Measurements from ENCODE around the gene WNK2.
A peak's percentile ranks its signal among the peaks of the same experiment; 100 is the strongest.

The WNK2 gene

DNA sequence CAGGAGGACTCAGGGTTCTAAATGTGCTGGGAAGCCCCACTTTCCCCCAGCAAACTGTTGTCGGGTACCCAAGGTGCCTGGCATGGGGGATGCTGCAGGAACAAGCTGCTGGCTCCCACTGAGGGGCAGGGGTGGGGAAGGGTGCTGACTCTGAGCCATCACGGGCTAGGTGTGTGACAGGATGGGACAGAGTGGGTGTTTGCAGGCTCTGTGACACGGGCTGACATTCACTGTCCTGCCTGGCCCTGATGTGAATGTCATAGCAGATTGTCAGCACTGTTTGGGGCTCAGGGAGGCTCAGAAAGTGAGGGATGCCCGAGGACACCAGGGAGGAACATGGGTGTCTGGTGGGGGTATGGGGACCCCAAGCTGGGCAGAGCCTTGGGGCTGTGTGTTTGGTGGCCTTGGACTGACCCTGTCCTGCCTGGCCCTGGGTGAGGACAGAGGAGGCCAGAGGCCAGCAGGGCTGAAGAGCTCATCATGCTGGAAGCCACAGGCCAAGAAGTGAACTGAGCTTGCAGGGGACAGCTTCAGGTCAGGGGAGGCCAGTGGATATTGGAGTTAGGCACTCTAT is 20.6 kb downstream of the WNK2 start:
- no peak overlapping the region for H3K4me3 ChIP-seq (ENCODE audit: low read depth, low read length)
- CTCF ChIA-PET, result interaction anchor here (0.6 kb wide), 1 partner anchor 28 kb away, joined by 3 read pairs; no protein-coding TSS in a partner anchor
- POLR2A ChIA-PET, result interaction anchor here (0.8 kb wide), 1 partner anchor 9 kb away, joined by 3 read pairs; no protein-coding TSS in a partner anchor
- no peaks in the 10 kb centered on the region for H3K9me3 ChIP-seq (ENCODE audit: control insufficient read depth, insufficient read depth, low read depth, low read length)
- no peaks in the 10 kb centered on the region for H3K36me3 ChIP-seq (ENCODE audit: control insufficient read depth in 2 of 2, insufficient read depth in 1 of 2, low read length in 2 of 2)
- H3K4me1 ChIP-seq (ENCODE audit: control insufficient read depth, insufficient read depth, low read length), result peaks cover 9% of the 10 kb centered on the region
- TF ChIP-seq ZNF777 (tag by site-specific recombination; IDR thresholded peaks at IDR 0.05; ENCODE audit: borderline replicate concordance) (no peak), IKZF3 (tag by site-specific recombination; IDR thresholded peaks at IDR 0.05) (no peak), ZNF585B (tag by site-specific recombination; IDR thresholded peaks at IDR 0.05) (no peak), ZNF10 (tag by site-specific recombination; IDR thresholded peaks at IDR 0.05) (no peak), ZNF311 (tag by site-specific recombination; IDR thresholded peaks at IDR 0.05; ENCODE audit: borderline replicate concordance) (no peak), ZNF624 (tag by site-specific recombination; IDR thresholded peaks at IDR 0.05) (no peak), ZNF23 (tag by site-specific recombination; IDR thresholded peaks at IDR 0.05; ENCODE audit: borderline replicate concordance) (no peak), ZNF155 (tag by site-specific recombination; IDR thresholded peaks at IDR 0.05) (no peak), ZNF274 (IDR thresholded peaks at IDR 0.05; ENCODE audit: low read length) (no peak), ZNF274 (tag by site-specific recombination; IDR thresholded peaks at IDR 0.05; ENCODE audit: borderline replicate concordance) (no peak), ZFP69B (tag by site-specific recombination; IDR thresholded peaks at IDR 0.05) (no peak), ZNF211 (tag by site-specific recombination; IDR thresholded peaks at IDR 0.05; ENCODE audit: low read depth) (no peak), GFI1B (tag by site-specific recombination; IDR thresholded peaks at IDR 0.05) (no peak), KLF10 (tag by site-specific recombination; IDR thresholded peaks at IDR 0.05) (no peak)
- TF ChIP-seq, protein P1, sequence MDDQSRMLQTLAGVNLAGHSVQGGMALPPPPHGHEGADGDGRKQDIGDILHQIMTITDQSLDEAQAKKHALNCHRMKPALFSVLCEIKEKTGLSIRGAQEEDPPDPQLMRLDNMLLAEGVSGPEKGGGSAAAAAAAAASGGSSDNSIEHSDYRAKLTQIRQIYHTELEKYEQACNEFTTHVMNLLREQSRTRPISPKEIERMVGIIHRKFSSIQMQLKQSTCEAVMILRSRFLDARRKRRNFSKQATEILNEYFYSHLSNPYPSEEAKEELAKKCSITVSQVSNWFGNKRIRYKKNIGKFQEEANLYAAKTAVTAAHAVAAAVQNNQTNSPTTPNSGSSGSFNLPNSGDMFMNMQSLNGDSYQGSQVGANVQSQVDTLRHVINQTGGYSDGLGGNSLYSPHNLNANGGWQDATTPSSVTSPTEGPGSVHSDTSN (CRISPR knock-in tag; IDR thresholded peaks at IDR 0.05), result no peak
- TF ChIP-seq, protein P2, sequence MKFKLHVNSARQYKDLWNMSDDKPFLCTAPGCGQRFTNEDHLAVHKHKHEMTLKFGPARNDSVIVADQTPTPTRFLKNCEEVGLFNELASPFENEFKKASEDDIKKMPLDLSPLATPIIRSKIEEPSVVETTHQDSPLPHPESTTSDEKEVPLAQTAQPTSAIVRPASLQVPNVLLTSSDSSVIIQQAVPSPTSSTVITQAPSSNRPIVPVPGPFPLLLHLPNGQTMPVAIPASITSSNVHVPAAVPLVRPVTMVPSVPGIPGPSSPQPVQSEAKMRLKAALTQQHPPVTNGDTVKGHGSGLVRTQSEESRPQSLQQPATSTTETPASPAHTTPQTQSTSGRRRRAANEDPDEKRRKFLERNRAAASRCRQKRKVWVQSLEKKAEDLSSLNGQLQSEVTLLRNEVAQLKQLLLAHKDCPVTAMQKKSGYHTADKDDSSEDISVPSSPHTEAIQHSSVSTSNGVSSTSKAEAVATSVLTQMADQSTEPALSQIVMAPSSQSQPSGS (tag by site-specific recombination; IDR thresholded peaks at IDR 0.05; ENCODE audit: low read depth), result no peak
- TF ChIP-seq, protein P3, sequence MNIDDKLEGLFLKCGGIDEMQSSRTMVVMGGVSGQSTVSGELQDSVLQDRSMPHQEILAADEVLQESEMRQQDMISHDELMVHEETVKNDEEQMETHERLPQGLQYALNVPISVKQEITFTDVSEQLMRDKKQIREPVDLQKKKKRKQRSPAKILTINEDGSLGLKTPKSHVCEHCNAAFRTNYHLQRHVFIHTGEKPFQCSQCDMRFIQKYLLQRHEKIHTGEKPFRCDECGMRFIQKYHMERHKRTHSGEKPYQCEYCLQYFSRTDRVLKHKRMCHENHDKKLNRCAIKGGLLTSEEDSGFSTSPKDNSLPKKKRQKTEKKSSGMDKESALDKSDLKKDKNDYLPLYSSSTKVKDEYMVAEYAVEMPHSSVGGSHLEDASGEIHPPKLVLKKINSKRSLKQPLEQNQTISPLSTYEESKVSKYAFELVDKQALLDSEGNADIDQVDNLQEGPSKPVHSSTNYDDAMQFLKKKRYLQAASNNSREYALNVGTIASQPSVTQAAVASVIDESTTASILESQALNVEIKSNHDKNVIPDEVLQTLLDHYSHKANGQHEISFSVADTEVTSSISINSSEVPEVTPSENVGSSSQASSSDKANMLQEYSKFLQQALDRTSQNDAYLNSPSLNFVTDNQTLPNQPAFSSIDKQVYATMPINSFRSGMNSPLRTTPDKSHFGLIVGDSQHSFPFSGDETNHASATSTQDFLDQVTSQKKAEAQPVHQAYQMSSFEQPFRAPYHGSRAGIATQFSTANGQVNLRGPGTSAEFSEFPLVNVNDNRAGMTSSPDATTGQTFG (tag by site-specific recombination; IDR thresholded peaks at IDR 0.05; ENCODE audit: borderline replicate concordance), result no peak
- no peak overlapping the region for H3K27ac ChIP-seq (ENCODE audit: extremely low read depth, low read depth, low read length)

DNA sequence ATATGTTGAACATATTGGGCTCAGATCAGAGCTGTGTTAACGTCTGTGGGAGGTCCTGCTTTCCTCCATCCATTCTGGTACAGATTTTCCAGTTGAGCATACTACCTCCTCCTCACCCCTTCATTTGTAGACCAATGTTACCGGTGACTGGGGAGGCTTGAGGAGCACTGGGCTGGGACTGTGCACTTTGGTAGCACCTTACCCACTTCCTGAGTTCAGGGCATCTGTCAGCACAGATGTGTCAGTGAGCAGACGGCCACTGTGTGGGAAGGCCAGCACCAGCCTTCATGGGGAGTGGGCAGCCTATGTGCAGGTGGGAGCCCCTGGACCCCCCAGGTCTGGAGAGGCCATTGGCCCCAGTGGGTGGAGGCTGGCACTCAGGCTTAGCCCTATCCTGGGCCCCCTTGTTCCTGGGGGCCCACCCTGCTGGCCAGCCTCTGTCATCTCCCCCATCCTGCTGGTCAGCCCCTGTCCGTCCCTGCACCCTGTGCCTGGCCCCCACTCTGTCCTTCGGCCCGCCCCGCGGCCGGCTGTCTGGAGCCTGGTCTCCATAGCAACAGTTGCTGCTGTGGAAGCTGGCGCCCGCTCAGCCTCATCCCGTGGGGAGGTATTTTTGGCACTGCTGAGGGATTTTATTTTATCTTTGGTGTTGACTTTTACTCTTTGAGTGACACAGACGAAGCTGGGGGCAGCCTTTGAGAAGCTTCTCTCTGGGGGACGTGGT is 21.3 kb downstream of the WNK2 start:
- TF ChIP-seq OSR2 (tag by site-specific recombination; IDR thresholded peaks at IDR 0.05), result 0 out of 2 replicates have a peak, but pooled peaks have one; percentile 17
- no peak for TF ChIP-seq ZNF175 (tag by site-specific recombination; IDR thresholded peaks at IDR 0.05)
- no peak for TF ChIP-seq ZNF239 (tag by site-specific recombination; IDR thresholded peaks at IDR 0.05)
- TF ChIP-seq MYNN (tag by site-specific recombination; IDR thresholded peaks at IDR 0.05; ENCODE audit: borderline replicate concordance), result peak; percentile 71; the same call in 1 of the 2 replicates
- TF ChIP-seq ZBTB17 (tag by site-specific recombination; IDR thresholded peaks at IDR 0.05), result no peak
- TF ChIP-seq, protein P2 (tag by site-specific recombination; IDR thresholded peaks at IDR 0.05; ENCODE audit: low read depth), result no peak
- 0 out of 2 replicates have a peak, but pooled peaks have one; percentile 7 for TF ChIP-seq ZFHX2 (tag by site-specific recombination; conservative IDR thresholded peaks at IDR 0.05)
- TF ChIP-seq GLIS2 (tag by site-specific recombination; IDR thresholded peaks at IDR 0.05), result peak; percentile 16; the same call in 1 of the 2 replicates
- TF ChIP-seq GLIS1 (tag by site-specific recombination; IDR thresholded peaks at IDR 0.05), result peak; percentile 74
- TF ChIP-seq, protein P4, sequence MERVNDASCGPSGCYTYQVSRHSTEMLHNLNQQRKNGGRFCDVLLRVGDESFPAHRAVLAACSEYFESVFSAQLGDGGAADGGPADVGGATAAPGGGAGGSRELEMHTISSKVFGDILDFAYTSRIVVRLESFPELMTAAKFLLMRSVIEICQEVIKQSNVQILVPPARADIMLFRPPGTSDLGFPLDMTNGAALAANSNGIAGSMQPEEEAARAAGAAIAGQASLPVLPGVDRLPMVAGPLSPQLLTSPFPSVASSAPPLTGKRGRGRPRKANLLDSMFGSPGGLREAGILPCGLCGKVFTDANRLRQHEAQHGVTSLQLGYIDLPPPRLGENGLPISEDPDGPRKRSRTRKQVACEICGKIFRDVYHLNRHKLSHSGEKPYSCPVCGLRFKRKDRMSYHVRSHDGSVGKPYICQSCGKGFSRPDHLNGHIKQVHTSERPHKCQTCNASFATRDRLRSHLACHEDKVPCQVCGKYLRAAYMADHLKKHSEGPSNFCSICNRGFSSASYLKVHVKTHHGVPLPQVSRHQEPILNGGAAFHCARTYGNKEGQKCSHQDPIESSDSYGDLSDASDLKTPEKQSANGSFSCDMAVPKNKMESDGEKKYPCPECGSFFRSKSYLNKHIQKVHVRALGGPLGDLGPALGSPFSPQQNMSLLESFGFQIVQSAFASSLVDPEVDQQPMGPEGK (tag by site-specific recombination; IDR thresholded peaks at IDR 0.05), result peak; percentile 44; the same call in 1 of the 2 replicates
- CTCF ChIA-PET, result interaction anchor here (0.6 kb wide), 1 partner anchor 27 kb away, joined by 3 read pairs; no protein-coding TSS in a partner anchor
- peaks cover 9% of the 10 kb centered on the region for H3K4me1 ChIP-seq (ENCODE audit: control insufficient read depth, insufficient read depth, low read length)

More for the DNA sequence above, 21.3 kb downstream of the WNK2 start:
- Histone ChIP-seq H3K27ac (ENCODE audit: extremely low read depth, low read depth, low read length) (no peak overlapping the region), H3K4me3 (ENCODE audit: low read depth, low read length) (no peak overlapping the region), H3K9me3 (ENCODE audit: control insufficient read depth, insufficient read depth, low read depth, low read length) (no peaks in the 10 kb centered on the region), H3K36me3 (ENCODE audit: control insufficient read depth in 2 of 2, insufficient read depth in 1 of 2, low read length in 2 of 2) (no peaks in the 10 kb centered on the region)
- POLR2A ChIA-PET, result interaction anchor here (0.8 kb wide), 1 partner anchor 10 kb away, joined by 3 read pairs; no protein-coding TSS in a partner anchor

All from HEK293 (cell line).